Transverse colon (tissue), 4 donors: ENCODE data around the gene EGLN1. TPM values are rescaled to one million over a fixed set of nuclear protein-coding genes. Genes with fewer than 3 reads are reported as not detected.
"Not testable (repeated sequence)": the region's sequence is repeated elsewhere in the genome, so short reads cannot be mapped to it uniquely, and the experiment has no call there.

Experiments
- DNase-seq: peaks from one replicate; pipeline ENCODE4 v3.0.0-alpha.2; 2019
- H3K27ac ChIP-seq, 4 donors: fragments of 200-600 bp; sonication (generic); 2 replicates each; pipeline ENCODE4 v1.5.1; 2016 to 2018; ENCODE audit warnings: inconsistent platforms in 4 of 4
- H3K27me3 ChIP-seq: fragments of 200-600 bp; sonication (generic); 2 replicates; pipeline ENCODE4 v1.5.1; 2017; ENCODE audit warnings: inconsistent platforms
- H3K36me3 ChIP-seq, 4 donors: fragments of 200-600 bp; sonication (generic); 2 replicates each; pipeline ENCODE4 v1.5.1; 2017 to 2019; ENCODE audit warnings: inconsistent platforms in 4 of 4
- H3K4me1 ChIP-seq, 4 donors: fragments of 200-600 bp; sonication (generic); 2 replicates each; pipeline ENCODE4 v1.5.1; 2017 to 2020; ENCODE audit warnings: inconsistent platforms in 4 of 4
- H3K4me3 ChIP-seq, 4 donors: fragments of 200-600 bp; sonication (generic); 1 replicate in 1 of 4; 2 replicates in 3 of 4; pipeline versions ENCODE4 v1.5.1 to v1.6.1; 2017 to 2019; ENCODE audit warnings: inconsistent platforms in 4 of 4
- H3K9me3 ChIP-seq, 2 donors: fragments of 200-600 bp; sonication (generic); 2 replicates each; pipeline ENCODE4 v1.5.1; 2017 to 2019; ENCODE audit warnings: inconsistent platforms in 2 of 2
- CTCF ChIP-seq, 5 experiments: fragments of 200-600 bp in 3 of 5; fragments of 450-650 bp in 2 of 5; sonication (generic) in 3 of 5; IDR thresholded peaks; 1 replicate in 2 of 5; 2 replicates in 3 of 5; pipeline ENCODE4 v1.5.1; 2016 to 2017; ENCODE audit warnings: antibody characterized with exemption in 5 of 5, inconsistent platforms in 3 of 5, mild to moderate bottlenecking in 2 of 5, moderate library complexity in 1 of 5
- EP300 ChIP-seq: sonication (generic); formaldehyde crosslinking; IDR thresholded peaks from one replicate; pipeline ENCODE4 v1.6.1; 2017; ENCODE audit warnings: antibody characterized with exemption, low read depth
- POLR2A ChIP-seq: fragments of 450-650 bp; IDR thresholded peaks from one replicate; pipeline ENCODE4 v1.6.1; 2016; ENCODE audit warnings: antibody characterized with exemption, mild to moderate bottlenecking, moderate library complexity
- POLR2AphosphoS5 ChIP-seq, 3 donors: sonication (generic); formaldehyde crosslinking; IDR thresholded peaks; one replicate each; pipeline ENCODE4 v1.6.1; 2016; ENCODE audit warnings: antibody characterized with exemption in 3 of 3
- WGBS, 2 donors: methylation state at CpG; one replicate each; pipeline ENCODE4 v1.1.5; 2018; ENCODE audit warnings: low coverage in 1 of 2; 5-methylcytosine and 5-hydroxymethylcytosine counted together
- in situ Hi-C, 4 donors: fragments of 200-750 bp; cut with MboI; loops; one replicate each; pipeline versions ENCODE4 v1.15.0 to v1.15.1; 2017; ENCODE audit warnings: low sequenced_read_pairs in 3 of 4, low pct_ligation_motif_present in 1 of 4, low pct_unique_long_range_greater_than_20kb in 1 of 4
- intact Hi-C: fragments of 100-400 bp; cut with DNase I; formaldehyde crosslinking; loops from one replicate; pipeline ENCODE4 v1.15.1; 2023; ENCODE audit warnings: low total_unique reads
- total RNA-seq, 4 donors: library from RNA; depleted of rRNA; stranded (reverse); fragments of >200 nt; gene quantifications; one replicate each; pipeline ENCODE4 v1.1.0, GENCODE V29; 2016

Gene EGLN1
- 10 to 100 TPM; 40.2 to 69.2 (median 51.7) TPM for total RNA-seq

GRCh38 chr1:231421971-231422797 is at the start of gene EGLN1:
TSS of gene EGLN1 (minus strand) at chr1:231422287. CDS start at chr1:231421888, 399 bp downstream.
- WGBS, 2 donors = 0% methylated on average over 1 to 20 of the region's 104 CpGs
- Histone ChIP-seq H3K4me3 (peak within 1 kb of the TSS; percentile 71 to 97 (median 94)), H3K27ac (peak within 1 kb of the TSS; percentile 99 to 100 (median 100)), H3K27me3 (no peaks in the 10 kb centered on the region), H3K36me3 (no peaks in the 10 kb centered on the region), H3K9me3 (no peaks in the 10 kb centered on the region), H3K4me1 (peaks cover 7 to 42% (median 32%) of the 10 kb centered on the region in 4 donors)
- TF ChIP-seq CTCF (IDR thresholded peaks at IDR 0.05) (peak in 2 of 5 experiments; percentile 28 to 45), POLR2AphosphoS5 (IDR thresholded peaks at IDR 0.05) (peak; percentile 80 to 91 (median 91)), EP300 (no peak), POLR2A (peak; percentile 91)
- DNase-seq = peak; percentile 89
- in situ Hi-C loops (no loop called here), intact Hi-C loops (no loop called here)

GRCh38 chr1:231471500-231471899 is 49.4 kb upstream of the EGLN1 start:
- H3K36me3 ChIP-seq, H3K4me3 ChIP-seq, H3K4me1 ChIP-seq, H3K9me3 ChIP-seq, DNase-seq, H3K27ac ChIP-seq, in situ Hi-C loops, H3K27me3 ChIP-seq: not testable (repeated sequence)
- intact Hi-C loops = loop anchor here (10.0 kb wide), 1 partner anchor 1927 kb away; no protein-coding TSS in a partner anchor
- 83% methylated on average over 5 of the region's 5 CpGs; no CpG with 5 or more reads in 1 of the 2 donors for WGBS, 2 donors

GRCh38 chr1:231471027-231471426 is 48.9 kb upstream of the EGLN1 start:
- H3K4me1 ChIP-seq, H3K4me3 ChIP-seq, H3K27ac ChIP-seq, H3K9me3 ChIP-seq, DNase-seq, H3K27me3 ChIP-seq, H3K36me3 ChIP-seq, in situ Hi-C loops: not testable (repeated sequence)
- intact Hi-C loops = loop anchor here (10.0 kb wide), 1 partner anchor 1926 kb away; no protein-coding TSS in a partner anchor
- WGBS, 2 donors = 95 to 100% methylated on average over 2 of the region's 3 CpGs

- intact Hi-C loops = no loop called here
- H3K9me3 ChIP-seq = peaks cover 0 to 3% of the 10 kb centered on the region in 2 donors
- no peaks in the 10 kb centered on the region for H3K36me3 ChIP-seq
- in situ Hi-C loops = no loop called here
- H3K4me1 ChIP-seq = no peaks in the 10 kb centered on the region
- WGBS, 2 donors = 33 to 53% methylated on average over 1 of the region's 1 CpG
- TF ChIP-seq POLR2A (no peak), CTCF (IDR thresholded peaks at IDR 0.05) (no peak), POLR2AphosphoS5 (IDR thresholded peaks at IDR 0.05) (no peak), EP300 (no peak)
- no peak overlapping the region for H3K4me3 ChIP-seq
- no peak for DNase-seq
- H3K27me3 ChIP-seq = peaks cover 6% of the 10 kb centered on the region
- H3K27ac ChIP-seq = no peak overlapping the region
Measured at GRCh38 chr1:231467986-231468385, 45.9 kb upstream of the EGLN1 start.

GRCh38 chr1:231465051-231465450 is 43.0 kb upstream of the EGLN1 start:
- H3K27me3 ChIP-seq = peaks cover 10% of the 10 kb centered on the region
- no peaks in the 10 kb centered on the region for H3K4me1 ChIP-seq
- in situ Hi-C loops (no loop called here), intact Hi-C loops (no loop called here)
- no peak for TF ChIP-seq CTCF (IDR thresholded peaks at IDR 0.05)
- no peak for TF ChIP-seq EP300
- no peak for TF ChIP-seq POLR2A
- no peak for TF ChIP-seq POLR2AphosphoS5 (IDR thresholded peaks at IDR 0.05)
- 71 to 94% methylated on average over 1 of the region's 1 CpG for WGBS, 2 donors
- H3K9me3 ChIP-seq = no peaks in the 10 kb centered on the region
- no peak overlapping the region for H3K4me3 ChIP-seq
- no peak overlapping the region for H3K27ac ChIP-seq
- H3K36me3 ChIP-seq = no peaks in the 10 kb centered on the region
- DNase-seq = no peak
